Erythroblast (primary cell): ENCODE measurements around the gene NRIP1.
"Not testable (repeated sequence)": the region's sequence is repeated elsewhere in the genome, so short reads cannot be mapped to it uniquely, and the experiment has no call there.

Source experiments
- DNase-seq, 2 experiments: peaks; one replicate each; lab custom pipeline; 2025; lab: John Stamatoyannopoulos, UW
- GATA1 ChIP-seq: IDR thresholded peaks from 2 replicates; pipeline ENCODE4 v1.6.1; 2011; ENCODE audit warnings: low read depth, mild to moderate bottlenecking, control low read depth, low read length, moderate library complexity
- POLR2A ChIP-seq: IDR thresholded peaks from 2 replicates; pipeline ENCODE4 v1.6.1; 2011; ENCODE audit warnings: mild to moderate bottlenecking, low read length

The NRIP1 gene

DNA sequence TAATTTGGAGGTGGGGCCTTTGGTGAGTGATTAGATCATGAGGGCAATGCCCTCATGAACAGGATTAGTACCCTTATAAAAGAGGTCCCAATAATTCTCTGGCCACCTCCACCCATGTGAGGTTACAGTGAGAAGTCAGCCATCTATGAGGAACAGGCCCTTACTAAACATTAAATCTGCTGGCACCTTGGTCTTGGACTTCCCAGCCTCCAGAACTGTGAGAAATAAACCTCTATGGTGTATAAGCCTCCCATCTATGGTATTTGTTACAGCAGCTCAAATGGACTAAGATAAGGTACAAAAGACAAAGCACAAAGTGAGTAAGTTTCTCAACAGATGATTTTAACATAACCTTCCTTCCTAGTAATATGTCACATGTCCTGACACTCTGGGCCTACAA, 22.3 kb downstream of the NRIP1 start:
- TF ChIP-seq POLR2A (no peak), GATA1 (no peak)
- DNase-seq, result no peak

DNA sequence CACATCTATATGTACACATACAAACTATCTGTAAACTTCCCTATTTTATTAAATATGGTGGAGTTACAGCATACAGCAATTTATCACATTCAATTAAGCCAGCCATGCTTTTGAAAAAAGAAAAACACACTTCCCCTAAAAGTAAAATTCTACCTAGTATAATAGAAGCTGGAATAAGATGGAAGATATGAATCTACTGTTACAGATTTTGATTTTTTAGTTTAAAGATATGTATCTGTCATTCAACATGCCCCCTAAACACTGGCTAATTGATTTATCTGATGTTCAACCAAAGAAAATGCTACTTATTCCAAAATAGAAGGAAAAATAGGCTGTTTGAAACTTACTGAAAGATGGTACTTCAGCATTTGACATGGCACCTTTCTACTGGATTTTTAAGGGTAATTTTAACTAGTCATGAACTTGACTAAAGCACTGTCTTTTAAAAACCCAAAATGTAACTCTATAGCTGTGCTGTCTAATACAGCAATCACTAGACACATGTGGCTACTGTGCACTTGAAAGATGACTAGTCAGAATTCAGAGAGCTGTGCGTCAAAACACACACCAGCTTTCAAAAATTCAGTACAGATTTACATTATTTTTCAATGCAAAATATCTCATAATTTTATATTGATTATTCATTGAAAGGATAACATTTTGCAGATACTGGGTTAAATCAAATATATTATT, 25.0 kb downstream of the NRIP1 start:
- TF ChIP-seq POLR2A, result no peak
- TF ChIP-seq GATA1, result no peak
- DNase-seq, result no peak

DNA sequence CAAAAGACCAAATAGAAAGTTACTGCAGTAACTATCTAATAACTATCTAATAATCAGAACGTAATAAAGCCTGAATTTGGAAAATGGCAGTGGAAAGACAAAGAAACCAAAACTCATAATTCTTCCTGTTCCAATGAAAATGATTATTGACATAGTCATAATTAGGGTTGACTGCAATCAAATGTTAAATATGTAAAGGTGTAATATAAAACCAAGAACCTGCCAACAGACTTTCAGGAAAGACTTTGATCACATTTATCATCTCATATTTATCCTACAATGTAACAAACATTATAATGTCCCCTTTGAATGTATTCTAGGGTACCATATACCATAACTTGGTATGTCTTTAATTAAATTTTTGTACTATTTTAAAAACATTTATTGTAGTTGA, 26.9 kb downstream of the NRIP1 start:
- TF ChIP-seq POLR2A (no peak), GATA1 (no peak)
- no peak for DNase-seq

DNA sequence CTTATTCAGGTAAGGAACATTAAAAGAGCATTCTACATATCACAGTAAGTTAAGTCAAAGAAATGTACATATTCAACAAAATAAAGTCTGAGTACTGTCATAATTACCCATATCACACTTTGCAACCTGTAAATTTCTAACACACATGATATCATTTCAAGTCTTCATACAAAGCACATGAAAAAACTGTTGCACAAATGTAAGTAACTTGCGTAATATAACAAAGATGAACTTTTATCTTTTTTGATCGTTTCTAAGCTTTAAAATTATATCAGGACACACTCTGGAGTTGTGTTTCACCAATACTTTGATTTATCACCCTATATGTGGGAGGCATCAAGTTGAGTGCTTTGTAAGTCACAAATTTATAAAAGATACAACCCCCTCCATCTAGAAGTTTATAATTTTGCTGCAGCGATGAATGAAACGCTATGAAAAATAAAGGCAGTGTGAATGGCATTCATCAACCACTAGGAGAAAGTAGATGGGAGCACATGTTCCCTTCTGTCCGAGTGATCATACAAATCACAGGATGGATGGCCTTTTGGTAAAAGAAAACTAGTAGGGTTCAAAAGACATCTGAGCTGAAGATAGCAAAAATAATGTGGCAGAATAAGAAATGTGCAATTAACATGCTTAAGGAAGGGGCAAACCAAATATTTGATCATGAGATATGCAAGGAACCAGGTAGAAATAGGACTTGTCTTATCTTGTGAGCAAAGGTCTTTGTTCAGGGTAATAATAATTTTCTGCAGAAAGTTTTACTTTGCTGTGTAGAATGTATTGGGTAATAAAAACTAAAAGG, 27.5 kb downstream of the NRIP1 start:
- TF ChIP-seq POLR2A, result no peak
- TF ChIP-seq GATA1, result no peak
- no peak for DNase-seq

DNA sequence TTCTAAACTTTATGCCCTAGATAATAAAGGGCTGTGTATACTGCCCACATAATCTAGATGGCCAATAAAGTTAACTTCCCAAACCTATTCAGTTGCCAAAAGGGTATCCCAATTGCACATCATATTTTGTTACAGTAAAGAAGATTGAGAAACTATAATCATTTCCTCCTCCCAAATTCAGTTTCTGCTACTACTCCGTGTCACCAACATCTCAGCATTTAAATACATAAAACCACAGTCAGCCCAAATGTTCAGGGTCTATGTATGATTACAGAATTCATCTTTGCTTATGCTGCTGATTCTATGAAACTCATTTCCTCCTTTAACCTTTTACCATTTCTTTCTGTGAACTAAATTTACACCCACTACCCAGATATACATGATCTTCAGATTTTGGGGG, 28.6 kb downstream of the NRIP1 start:
- DNase-seq, result no peak
- TF ChIP-seq GATA1, result no peak
- TF ChIP-seq POLR2A, result no peak

DNA sequence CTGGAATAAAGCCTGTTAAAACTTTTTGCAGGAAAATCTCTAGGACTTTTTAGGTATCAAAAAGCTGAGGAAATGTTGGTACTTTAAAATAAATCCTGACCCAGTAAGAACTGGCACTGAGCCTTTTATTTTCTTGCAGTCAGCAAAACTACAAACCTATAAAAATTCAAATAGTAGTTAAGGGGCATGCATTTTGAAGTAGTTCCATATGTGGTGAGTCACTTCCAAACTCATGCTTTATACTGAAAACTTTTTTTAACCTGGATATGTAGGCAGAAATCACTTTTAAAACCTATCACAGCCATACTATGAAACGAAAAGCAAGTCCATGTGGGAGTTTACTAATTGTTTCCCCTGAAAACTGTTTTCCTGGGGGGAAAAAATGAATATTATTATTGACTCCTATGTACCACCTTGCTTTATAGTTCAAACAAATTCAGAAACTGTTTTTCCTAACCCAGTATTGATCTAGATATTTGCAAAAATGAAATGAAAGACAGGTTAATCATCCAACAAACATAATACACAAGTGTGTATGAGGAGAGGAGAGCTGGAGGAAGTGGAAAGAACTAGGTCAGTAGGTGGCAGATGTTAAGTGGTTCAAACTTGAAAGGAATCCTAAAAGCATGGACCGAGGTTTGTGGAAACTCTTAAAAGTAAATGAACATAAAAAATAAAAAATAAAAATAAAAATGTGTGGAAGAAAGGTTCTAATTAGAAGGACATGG, 30.5 kb downstream of the NRIP1 start:
- DNase-seq, result no peak
- TF ChIP-seq POLR2A, result no peak
- TF ChIP-seq GATA1, result no peak

DNA sequence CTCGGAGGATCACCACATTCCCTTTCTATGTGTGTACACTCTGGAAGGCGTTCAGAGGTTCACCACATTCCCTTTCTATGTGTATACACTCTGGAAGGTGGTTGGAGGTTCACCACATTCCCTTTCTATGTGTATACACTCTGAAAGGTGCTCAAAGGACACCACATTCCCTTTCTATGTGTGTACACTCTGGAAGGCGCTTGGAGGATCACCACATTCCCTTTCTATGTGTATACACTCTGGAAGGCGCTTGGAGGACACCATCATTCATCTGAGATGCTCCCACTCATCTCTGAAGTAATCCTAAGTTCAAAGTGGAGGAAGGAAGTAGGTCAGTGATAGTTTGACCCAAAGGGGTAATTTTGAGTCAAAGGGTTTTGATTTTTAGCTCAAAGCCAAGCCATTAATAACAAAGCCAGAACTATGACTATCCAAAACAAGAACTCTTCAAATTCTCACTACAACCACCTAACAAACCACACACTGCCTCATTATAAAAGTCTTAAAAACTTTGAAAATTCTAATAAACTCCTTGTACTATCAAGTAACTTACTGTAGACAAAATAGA, 32.9 kb downstream of the NRIP1 start:
- DNase-seq, result no peak
- TF ChIP-seq POLR2A (no peak), GATA1 (no peak)

DNA sequence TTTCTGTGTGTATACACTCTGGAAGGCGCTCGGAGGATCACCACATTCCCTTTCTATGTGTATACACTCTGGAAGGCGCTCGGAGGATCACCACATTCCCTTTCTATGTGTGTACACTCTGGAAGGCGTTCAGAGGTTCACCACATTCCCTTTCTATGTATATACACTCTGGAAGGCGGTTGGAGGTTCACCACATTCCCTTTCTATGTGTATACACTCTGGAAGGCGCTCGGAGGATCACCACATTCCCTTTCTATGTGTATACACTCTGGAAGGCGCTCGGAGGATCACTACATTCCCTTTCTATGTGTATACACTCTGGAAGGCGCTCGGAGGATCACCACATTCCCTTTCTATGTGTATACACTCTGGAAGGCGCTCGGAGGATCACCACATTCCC, 33.4 kb downstream of the NRIP1 start:
- not testable (repeated sequence) for DNase-seq

DNA sequence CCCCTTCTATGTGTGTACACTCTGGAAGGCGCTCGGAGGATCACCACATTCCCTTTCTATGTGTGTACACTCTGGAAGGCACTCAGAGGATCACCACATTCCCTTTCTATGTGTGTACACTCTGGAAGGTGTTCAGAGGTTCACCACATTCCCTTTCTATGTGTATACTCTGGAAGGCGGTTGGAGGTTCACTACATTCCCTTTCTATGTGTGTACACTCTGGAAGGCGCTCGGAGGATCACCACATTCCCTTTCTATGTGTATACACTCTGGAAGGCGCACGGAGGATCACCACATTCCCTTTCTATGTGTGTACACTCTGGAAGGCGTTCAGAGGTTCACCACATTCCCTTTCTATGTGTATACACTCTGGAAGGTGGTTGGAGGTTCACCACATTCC, 33.9 kb downstream of the NRIP1 start:
- not testable (repeated sequence) for DNase-seq

DNA sequence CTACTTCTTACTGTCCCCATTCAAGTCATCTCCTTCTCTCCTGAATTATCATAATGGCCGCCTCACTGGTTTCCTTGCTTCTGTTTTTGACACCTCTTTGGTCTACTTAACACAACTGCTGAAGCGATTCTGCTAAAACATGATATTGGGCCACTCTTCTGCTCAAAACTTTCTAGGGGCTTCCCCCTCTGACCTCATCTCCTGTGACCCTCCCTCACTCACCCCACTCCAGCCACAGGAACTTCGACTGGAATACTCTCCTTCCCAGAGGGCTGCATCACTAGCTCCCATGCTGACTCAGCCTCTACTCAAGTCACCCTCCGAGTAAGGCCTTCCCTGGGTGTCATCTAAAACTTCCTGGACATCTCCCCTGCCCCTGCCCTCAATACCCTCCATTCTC, 35.7 kb downstream of the NRIP1 start:
- no peak for DNase-seq
- TF ChIP-seq POLR2A (no peak), GATA1 (no peak)

DNA sequence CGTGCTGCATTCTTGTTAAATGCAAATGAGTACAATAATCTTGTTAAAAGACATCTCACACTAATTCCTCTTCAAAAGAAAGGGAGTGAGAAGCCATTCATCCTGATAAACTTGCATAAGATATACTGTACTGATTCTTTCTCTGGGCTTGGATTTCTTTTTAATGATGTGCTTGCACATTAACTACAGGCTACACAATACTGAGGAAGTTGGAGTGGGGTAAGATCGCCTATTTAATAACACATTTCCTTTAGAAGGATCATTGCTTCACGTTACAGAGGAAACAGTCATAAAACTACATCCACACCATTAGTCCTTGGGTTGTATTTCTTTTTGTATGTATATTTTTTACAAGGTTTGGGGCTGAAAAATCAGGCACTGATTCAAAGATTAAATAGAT, 36.6 kb downstream of the NRIP1 start:
- no peak for TF ChIP-seq POLR2A
- TF ChIP-seq GATA1, result no peak
- no peak for DNase-seq

DNA sequence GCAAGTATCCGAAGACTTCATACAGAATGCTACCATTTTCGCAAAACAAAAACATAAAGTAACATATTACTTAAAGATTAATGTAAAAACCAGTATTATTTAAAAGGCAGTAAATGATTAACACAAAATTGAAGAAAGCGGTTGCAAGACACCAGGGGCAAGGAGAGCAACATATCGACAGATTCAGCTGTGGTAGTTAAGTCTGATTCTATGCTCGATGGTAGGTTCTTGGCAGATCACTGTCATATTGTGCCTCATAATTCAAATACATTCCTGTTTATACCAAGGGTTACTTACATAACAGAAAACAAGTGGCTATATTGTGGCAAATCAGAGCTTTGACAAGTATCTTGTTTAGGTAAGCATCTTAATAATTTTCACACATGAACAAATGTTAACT, 37.7 kb downstream of the NRIP1 start:
- no peak for TF ChIP-seq POLR2A
- TF ChIP-seq GATA1, result no peak
- DNase-seq, result no peak

DNA sequence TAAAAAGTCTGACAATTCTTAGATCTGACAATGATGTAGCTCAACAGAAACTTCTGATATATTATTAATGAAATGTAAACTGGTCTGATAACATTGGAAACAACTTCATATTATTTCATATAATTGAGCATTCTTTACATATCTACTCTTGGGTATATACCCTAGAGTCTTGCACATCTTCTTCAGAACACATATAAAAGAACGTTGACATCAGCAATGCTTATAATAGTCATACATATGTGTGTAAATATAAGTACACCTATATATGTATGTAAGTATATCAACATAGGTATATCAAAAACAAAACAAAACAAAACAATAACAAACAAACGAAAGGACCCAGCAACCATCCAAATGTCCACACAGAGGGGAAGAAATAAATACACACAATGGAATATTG, 38.4 kb downstream of the NRIP1 start:
- DNase-seq, result no peak
- TF ChIP-seq GATA1, result no peak
- no peak for TF ChIP-seq POLR2A

DNA sequence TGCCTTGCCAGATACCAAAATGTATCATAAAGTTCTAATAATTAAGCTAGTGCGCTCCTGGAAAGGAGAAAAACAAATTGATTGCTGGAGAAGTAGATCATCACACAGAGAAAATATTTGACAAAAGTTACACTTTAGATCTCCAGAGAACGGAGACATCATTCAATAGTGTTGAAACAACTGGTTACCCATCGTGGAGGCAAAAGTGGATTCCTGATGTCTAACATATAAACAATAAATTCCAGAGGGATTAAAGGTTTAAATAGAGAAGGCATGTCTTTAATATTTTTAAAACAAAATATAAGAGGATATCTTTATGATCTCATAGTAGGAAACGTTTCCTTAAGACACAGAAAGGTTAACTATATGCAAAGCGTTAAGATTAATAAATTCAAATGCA, 41.0 kb downstream of the NRIP1 start:
- no peak for DNase-seq
- TF ChIP-seq GATA1 (no peak), POLR2A (no peak)
